Measurements from ENCODE around the gene HOXB4. TPM values are rescaled to one million over a fixed set of nuclear protein-coding genes. Genes with fewer than 3 reads are reported as not detected.
"Not testable (repeated sequence)": the region's sequence is repeated elsewhere in the genome, so short reads cannot be mapped to it uniquely, and the experiment has no call there.

The HOXB4 gene
- total RNA-seq, 2 experiments from 2014 or later: 0.16 to 0.17 TPM

- intact Hi-C loops (cut with DNase I, micrococcal nuclease): loop anchor here in 1 of 2 experiments (5.0 kb wide), 1 partner anchor 48 kb away; no protein-coding TSS in a partner anchor
- no peak for TF ChIP-seq CTCF (IDR thresholded peaks at IDR 0.05)
- ATAC-seq (ENCODE audit: poor library complexity) (no peak), DNase-seq (peak in 2 of 14 experiments; percentile 13 to 17)
- H3K36me3 Mint-ChIP-seq (ENCODE audit: low read depth): no peaks in the 10 kb centered on the region
- Histone ChIP-seq H3K4me1 (ENCODE audit: insufficient read depth, low read length) (peaks cover 42% of the 10 kb centered on the region), H3K36me3 (ENCODE audit: insufficient read depth, low read length) (no peaks in the 10 kb centered on the region), H3K4me3 (ENCODE audit: low read length) (no peak overlapping the region), H3K27ac (ENCODE audit: low read depth in 1 of 2, low read length in 2 of 2) (no peak overlapping the region), H3K9me3 (ENCODE audit: control insufficient read depth in 1 of 2, insufficient read depth in 1 of 2, low read length in 2 of 2) (no peaks in the 10 kb centered on the region), H3K27me3 (ENCODE audit: control insufficient read depth in 1 of 2, insufficient read depth in 2 of 2, low read length in 2 of 2) (no peaks in the 10 kb centered on the region)
- peak overlapping the region; percentile 6 for H3K4me3 Mint-ChIP-seq
- H3K27me3 Mint-ChIP-seq: peaks cover 67% of the 10 kb centered on the region
- no peak overlapping the region for H3K27ac Mint-ChIP-seq
- ChIA-PET POLR2A (no interaction called here), CTCF (interaction anchor here (0.6 to 0.7 kb wide), 2 partner anchors 9 to 285 kb away, joined by 3 read pairs; no protein-coding TSS in a partner anchor)
- H3K4me1 Mint-ChIP-seq (ENCODE audit: low read depth): peaks cover 40% of the 10 kb centered on the region
- H3K9me3 Mint-ChIP-seq: no peaks in the 10 kb centered on the region
These were observed 37.9 kb downstream of the HOXB4 start for GRCh38 chr17:48540213-48540612.

- Histone ChIP-seq H3K9me3 (ENCODE audit: control insufficient read depth in 1 of 2, insufficient read depth in 1 of 2, low read length in 2 of 2) (no peaks in the 10 kb centered on the region), H3K4me1 (ENCODE audit: insufficient read depth, low read length) (peaks cover 34% of the 10 kb centered on the region), H3K27ac (ENCODE audit: low read depth in 1 of 2, low read length in 2 of 2) (no peak overlapping the region), H3K4me3 (ENCODE audit: low read length) (no peak overlapping the region), H3K36me3 (ENCODE audit: insufficient read depth, low read length) (no peaks in the 10 kb centered on the region), H3K27me3 (ENCODE audit: control insufficient read depth in 1 of 2, insufficient read depth in 2 of 2, low read length in 2 of 2) (no peaks in the 10 kb centered on the region)
- intact Hi-C loops (cut with DNase I, micrococcal nuclease): no loop called here
- H3K27ac Mint-ChIP-seq: no peak overlapping the region
- H3K27me3 Mint-ChIP-seq: peaks cover 56% of the 10 kb centered on the region
- H3K4me1 Mint-ChIP-seq (ENCODE audit: low read depth): peaks cover 30% of the 10 kb centered on the region
- ATAC-seq (ENCODE audit: poor library complexity) (no peak), DNase-seq (no peak)
- ChIA-PET CTCF (interaction anchor here (0.6 to 0.9 kb wide), 2 partner anchors 47 to 66 kb away, joined by 3 read pairs; no protein-coding TSS in a partner anchor), POLR2A (no interaction called here)
- no peaks in the 10 kb centered on the region for H3K36me3 Mint-ChIP-seq (ENCODE audit: low read depth)
- TF ChIP-seq CTCF (IDR thresholded peaks at IDR 0.05): no peak
- no peak overlapping the region for H3K4me3 Mint-ChIP-seq
- no peaks in the 10 kb centered on the region for H3K9me3 Mint-ChIP-seq
These were observed 39.0 kb downstream of the HOXB4 start for GRCh38 chr17:48539177-48539576.

GRCh38 chr17:48537316-48537715, 40.8 kb downstream of the HOXB4 start:
- Histone ChIP-seq H3K4me1 (ENCODE audit: insufficient read depth, low read length) (peaks cover 21% of the 10 kb centered on the region), H3K4me3 (ENCODE audit: low read length) (no peak overlapping the region), H3K36me3 (ENCODE audit: insufficient read depth, low read length) (no peaks in the 10 kb centered on the region), H3K9me3 (ENCODE audit: control insufficient read depth in 1 of 2, insufficient read depth in 1 of 2, low read length in 2 of 2) (no peaks in the 10 kb centered on the region), H3K27ac (ENCODE audit: low read depth in 1 of 2, low read length in 2 of 2) (no peak overlapping the region), H3K27me3 (ENCODE audit: control insufficient read depth in 1 of 2, insufficient read depth in 2 of 2, low read length in 2 of 2) (no peaks in the 10 kb centered on the region)
- intact Hi-C loops (cut with DNase I, micrococcal nuclease): no loop called here
- no peak for TF ChIP-seq CTCF (IDR thresholded peaks at IDR 0.05)
- H3K9me3 Mint-ChIP-seq: no peaks in the 10 kb centered on the region
- no peaks in the 10 kb centered on the region for H3K36me3 Mint-ChIP-seq (ENCODE audit: low read depth)
- DNase-seq (no peak), ATAC-seq (ENCODE audit: poor library complexity) (no peak)
- peaks cover 41% of the 10 kb centered on the region for H3K27me3 Mint-ChIP-seq
- peaks cover 16% of the 10 kb centered on the region for H3K4me1 Mint-ChIP-seq (ENCODE audit: low read depth)
- ChIA-PET POLR2A (no interaction called here), CTCF (no interaction called here)
- no peak overlapping the region for H3K27ac Mint-ChIP-seq
- H3K4me3 Mint-ChIP-seq: no peak overlapping the region

GRCh38 chr17:48535793-48536559, 42.2 kb downstream of the HOXB4 start:
- intact Hi-C loops (cut with DNase I, micrococcal nuclease); ATAC-seq (ENCODE audit: poor library complexity); H3K27ac ChIP-seq (ENCODE audit: low read depth in 1 of 2, low read length in 2 of 2); H3K27ac Mint-ChIP-seq; H3K4me1 Mint-ChIP-seq (ENCODE audit: low read depth); H3K4me3 Mint-ChIP-seq; H3K36me3 ChIP-seq (ENCODE audit: insufficient read depth, low read length); POLR2A ChIA-PET; DNase-seq; H3K27me3 ChIP-seq (ENCODE audit: control insufficient read depth in 1 of 2, insufficient read depth in 2 of 2, low read length in 2 of 2); H3K36me3 Mint-ChIP-seq (ENCODE audit: low read depth); H3K9me3 ChIP-seq (ENCODE audit: control insufficient read depth in 1 of 2, insufficient read depth in 1 of 2, low read length in 2 of 2); H3K4me1 ChIP-seq (ENCODE audit: insufficient read depth, low read length); H3K4me3 ChIP-seq (ENCODE audit: low read length); H3K9me3 Mint-ChIP-seq: not testable (repeated sequence)
- CTCF ChIA-PET: interaction anchor here (0.5 to 1.2 kb wide), 3 partner anchors 43 to 323 kb away, joined by 3 read pairs; no protein-coding TSS in a partner anchor
- peaks cover 30% of the 10 kb centered on the region for H3K27me3 Mint-ChIP-seq
